GM18873 (cell line): ENCODE results near the gene UNC45B.
"Not testable (repeated sequence)": the region's sequence is repeated elsewhere in the genome, so short reads cannot be mapped to it uniquely, and the experiment has no call there.

Source experiments
- ATAC-seq: cut with Tn5 transposase; IDR thresholded peaks from one replicate; pipeline ENCODE4 v1.9.1; 2021; ENCODE audit warnings: mild to moderate bottlenecking, moderate library complexity, moderate number of reproducible peaks; ENCODE audit not compliant: unreplicated experiment, low FRiP score

UNC45B gene

DNA sequence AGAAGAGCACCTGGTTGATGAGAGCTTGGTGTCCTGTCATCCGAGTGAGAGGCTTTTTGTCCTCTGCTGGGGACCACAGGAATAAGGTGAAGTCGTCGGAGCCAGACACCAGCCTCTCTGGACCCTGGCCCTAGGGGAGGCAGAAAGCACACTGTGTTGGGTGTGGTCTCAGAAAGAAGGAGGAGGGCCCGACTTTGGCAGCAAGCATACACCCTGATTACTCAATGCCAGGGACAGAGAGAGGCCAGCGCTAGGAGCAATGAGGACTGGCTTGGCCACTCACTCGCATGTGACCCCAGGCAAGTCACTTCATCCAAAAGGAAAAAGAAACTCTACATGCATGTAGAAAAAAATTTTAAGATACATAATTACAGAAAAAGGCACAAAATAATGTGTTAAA, 12.3 kb upstream of the UNC45B start:
- no peak for ATAC-seq

DNA sequence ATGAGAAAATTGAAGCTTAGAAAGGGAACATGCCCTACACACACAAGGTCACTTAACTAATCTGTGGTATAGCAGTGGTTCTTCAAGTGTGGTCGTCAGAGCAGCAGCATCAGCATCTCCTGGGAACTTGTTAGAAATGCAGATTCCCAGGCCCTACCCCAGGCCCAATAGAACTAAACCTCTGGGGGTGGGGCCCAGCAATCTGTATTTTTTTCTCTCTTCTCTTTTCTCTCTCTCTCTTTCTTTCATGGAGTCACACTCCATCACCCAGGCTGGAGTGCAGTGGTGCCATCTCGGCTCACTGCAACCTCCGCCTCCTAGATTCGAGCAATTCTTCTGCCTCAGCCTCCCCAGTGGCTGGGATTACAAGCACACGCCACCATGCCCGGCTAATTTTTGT, 9.4 kb upstream of the UNC45B start:
- no peak for ATAC-seq

DNA sequence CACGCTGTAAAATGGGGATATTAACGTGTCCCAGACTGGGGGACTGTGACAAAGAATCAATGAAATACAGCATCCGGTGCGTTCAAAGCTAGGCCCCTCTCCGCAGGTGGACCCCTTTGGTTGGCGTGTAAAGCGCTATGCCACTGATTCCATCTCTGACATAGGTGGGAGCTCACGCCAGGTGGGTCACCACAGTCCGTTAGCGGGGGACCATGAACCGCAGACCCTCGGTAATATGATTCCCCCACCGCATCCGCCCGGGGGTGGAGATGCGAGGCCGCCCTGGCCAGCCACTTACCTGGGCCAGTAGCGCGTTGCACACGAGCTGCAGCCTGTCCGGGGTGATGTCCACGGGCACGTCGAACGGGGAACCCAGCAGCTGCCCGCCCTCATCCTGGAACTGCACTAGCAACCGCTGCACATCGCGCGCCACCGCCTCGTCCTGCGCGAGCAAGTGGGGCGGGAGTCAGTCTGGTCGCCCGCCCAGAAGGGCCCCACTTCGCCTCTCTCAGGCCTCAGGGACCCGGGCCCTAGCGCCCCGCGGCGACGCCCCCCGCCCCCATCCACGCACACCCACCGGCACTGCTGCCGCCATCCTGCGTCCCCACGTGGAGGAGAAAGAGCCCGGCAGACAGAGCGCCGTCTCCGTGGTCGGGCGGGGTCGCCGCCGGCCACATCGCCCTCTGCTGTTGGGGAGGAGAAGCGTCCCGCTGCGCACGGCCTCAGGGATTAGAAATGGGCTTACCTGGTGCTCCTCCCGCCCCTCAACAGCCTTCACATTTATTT, 5.7 kb upstream of the UNC45B start, which contains the start of gene NLE1:
Gene NLE1 (minus strand): TSS at position 623 of the 786 bp plus-strand sequence. CDS start 28 bp downstream, at position 595.
- no peak for ATAC-seq

DNA sequence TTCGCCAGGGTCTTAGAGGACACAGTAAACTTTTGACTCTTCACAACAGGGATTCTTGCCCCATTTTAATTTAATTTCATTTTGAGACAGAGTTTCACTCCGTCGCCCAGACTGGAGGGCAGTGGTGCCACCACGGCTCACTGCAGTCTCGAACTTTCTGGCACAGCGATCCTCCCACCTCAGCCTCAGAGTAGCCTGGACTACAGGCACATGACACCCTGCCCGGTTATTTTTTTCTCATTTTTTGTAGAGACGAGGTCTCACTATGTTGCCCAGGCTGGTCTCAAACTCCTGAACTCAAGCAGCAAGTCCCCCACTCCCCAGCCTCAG, 5.2 kb upstream of the UNC45B start:
- ATAC-seq, result no peak

DNA sequence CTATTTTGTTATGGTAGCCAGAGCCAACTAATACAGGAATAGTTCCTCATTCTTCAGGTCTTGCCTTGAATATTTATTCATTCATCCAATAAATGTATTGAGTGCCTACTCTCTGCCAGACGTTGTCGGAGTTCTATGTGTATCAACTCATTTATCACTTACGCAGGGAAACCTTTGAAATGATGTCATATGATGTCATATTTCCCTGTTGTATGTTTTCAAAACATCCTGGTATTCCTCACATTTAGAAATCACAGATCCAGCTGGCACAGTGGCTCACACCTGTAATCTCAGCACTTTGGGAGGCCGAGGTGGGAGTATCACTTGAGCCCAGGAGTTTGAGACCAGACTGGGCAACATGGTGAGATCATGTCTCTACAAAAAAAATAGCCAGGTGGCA, 2.8 kb upstream of the UNC45B start:
- no peak for ATAC-seq

DNA sequence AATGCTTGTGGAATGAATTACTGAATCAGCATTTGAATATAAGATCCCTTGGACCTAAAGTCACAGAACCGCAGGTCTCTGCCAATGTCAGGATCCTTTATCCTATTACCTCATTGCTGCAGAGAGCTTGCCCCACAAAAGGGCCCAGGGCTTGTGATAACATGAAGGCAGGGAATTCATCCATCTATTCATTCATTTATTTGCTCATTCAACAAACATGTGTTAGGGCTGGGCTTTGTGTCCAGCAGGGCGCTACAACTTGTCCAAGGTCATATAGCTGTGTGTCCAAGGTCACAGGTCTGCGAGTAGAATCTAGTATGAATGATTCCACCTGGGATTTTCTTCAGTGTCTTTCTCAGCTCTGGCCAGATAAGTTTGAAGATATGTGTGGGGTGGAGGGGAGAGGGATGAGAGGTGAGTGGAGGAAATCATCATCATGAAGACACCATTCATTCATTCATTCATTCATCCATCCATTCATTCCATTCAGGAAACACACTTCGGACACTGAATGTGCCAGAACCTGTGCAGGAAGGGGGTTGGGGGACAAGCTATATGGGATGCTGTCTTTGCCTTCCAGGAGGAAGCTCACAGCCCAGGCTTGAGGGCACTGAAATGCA, 1.3 kb upstream of the UNC45B start:
- ATAC-seq, result no peak

DNA sequence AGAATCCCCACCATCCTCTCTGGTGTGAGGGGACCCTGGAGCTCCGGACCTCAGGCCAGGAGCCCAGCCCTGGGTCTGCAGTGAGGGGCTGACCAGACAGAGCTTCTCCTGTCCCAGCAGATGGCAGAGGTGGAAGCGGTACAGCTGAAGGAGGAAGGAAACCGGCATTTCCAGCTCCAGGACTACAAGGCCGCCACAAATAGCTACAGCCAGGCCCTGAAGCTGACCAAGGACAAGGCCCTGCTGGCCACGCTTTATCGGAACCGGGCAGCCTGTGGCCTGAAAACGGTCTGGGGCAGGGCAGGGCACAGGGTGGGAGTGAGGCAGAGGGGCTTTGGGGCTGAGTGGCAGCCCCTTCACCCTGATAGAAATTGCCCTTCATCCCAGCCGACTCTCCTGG, 527 bp downstream of the UNC45B start:
- ATAC-seq, result no peak

DNA sequence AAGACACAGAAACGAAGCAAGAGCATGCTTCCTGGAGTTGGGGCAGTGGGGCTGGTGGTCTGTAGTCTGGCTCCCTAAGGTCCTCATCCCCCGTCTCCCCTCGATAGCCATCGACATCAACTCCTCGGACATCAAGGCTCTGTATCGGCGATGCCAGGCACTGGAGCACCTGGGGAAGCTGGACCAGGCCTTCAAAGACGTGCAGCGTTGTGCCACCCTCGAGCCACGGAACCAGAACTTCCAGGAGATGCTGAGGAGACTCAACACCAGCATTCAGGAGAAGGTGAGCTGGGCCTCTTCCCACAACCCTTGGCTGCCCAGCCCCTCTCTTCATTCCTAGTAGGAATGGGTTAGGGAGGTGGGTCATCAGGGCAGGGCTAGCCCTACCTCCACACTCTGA, 2.3 kb downstream of the UNC45B start:
- ATAC-seq, result no peak

DNA sequence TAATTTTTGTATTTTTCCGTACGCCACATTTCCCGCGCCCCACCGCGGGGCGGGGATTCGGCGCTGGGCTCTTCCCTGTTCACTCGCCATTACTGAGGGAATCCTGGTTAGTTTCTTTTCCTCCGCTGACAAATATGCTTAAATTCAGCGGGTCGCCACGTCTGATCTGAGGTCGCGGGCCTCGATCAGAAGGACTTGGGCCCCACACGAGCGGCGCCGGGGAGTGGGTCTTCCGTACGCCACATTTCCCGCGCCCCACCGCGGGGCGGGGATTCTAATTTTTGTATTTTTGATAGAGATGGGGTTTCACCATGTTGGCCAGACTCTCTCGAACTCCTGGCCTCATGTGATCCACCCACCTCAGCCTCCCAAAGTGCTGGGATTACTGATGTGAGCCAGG, 3.5 kb downstream of the UNC45B start:
- ATAC-seq, result not testable (repeated sequence)

DNA sequence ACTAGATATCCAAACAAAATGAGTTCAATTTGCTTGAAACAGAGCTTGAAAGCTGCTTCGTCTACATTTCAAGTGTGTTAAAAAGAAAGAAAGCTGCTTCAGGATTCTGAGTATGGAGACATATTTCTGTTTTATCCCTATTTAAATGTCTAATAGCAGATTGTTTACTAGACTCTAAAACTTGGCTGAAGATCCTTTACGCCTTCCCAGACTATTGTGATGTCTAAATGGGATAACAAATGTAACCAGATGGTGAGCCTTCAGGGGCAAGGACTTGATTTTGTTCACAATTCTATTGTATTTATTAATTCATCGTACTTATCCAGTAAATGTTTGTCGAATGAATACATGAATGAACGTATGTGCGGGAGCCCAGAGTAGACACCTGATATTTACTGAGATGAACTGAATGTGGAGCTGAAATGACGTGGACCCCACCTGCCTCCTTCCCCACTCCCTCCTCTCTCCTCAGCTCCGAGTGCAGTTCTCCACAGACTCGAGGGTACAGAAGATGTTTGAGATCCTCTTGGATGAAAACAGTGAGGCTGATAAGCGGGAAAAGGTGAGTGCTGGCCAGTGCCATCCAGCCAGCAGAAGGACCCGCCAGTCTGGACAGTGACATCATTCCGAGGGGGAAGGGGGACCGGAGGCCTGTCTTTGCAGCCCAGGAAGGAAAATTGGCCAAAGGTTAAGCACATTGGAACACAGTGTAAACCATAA, 5.0 kb downstream of the UNC45B start:
- ATAC-seq, result no peak

DNA sequence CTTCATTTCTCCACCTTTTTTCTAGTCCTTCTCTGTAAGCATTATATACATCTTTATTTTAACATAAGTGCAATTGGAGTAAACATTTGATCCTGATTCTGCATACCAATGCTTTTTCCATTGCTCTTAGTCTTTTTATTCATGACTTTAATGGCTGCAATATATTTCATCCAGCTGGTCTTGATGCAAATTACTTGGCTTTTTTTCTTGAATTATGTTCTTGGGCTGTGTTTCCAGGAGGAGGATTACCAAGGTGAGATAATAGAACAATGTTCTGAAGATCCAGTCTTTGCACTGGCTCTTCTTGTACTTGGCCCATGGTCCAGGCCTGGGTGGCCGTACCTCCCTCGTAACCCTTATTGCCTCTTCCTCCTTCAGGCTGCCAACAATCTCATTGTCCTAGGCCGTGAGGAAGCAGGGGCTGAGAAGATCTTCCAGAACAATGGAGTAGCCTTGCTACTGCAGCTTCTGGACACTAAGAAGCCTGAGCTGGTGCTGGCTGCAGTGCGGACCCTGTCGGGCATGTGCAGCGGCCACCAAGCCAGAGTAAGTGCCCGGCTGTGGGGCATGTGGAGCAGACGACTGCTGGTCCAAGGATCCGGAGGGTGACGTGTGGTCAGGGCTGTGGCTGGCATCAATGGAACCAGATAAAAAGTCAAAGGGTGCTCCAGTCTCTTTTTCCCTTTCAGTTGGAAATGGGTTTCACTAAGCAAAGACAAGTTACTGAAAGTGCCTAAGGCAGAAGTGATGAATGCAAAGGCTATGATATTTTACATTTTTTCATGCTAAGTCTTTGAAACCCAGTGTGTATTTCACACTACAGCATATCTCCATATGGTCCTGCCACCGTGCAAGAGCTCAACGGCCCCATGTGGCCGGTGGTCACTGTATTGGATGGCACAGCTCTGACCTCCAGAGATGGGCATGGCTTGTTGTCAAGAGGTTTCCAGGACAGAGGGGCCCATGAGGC, 6.9 kb downstream of the UNC45B start:
- no peak for ATAC-seq

DNA sequence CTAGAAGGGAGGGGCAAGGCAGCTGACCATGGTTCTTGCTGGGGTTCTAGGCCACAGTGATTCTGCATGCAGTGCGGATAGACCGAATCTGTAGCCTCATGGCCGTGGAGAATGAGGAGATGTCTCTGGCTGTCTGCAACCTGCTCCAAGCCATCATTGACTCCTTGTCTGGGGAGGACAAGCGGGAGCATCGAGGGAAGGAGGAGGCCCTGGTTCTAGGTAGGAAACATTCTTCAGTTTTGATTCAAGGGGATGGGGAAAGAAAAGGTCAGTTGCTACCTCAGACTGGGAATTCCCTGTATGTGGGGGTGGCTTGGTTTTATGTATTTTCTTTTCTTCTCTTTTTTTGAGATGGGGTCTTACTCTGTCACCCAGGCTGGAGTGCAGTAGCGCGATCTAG, 7.6 kb downstream of the UNC45B start:
- ATAC-seq, result no peak

DNA sequence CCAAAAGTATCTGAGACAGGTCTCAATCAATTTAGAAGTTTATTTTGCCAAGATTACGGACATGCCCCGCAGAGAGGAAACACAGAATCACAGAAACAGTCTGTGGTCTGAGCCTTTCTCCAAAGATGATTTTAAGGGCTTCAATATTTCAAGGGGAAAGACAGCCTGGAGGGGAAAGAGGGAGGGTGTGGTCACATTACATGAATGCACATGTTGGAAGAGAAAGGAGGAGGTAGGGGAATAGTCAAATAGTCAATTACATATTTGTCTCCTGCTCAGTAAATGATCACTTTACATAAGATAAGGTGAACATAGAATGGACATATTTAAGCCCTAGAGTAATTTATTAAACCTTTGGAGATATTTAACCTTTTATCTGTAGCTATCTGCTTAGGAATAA, 12.3 kb downstream of the UNC45B start:
- no peak for ATAC-seq

DNA sequence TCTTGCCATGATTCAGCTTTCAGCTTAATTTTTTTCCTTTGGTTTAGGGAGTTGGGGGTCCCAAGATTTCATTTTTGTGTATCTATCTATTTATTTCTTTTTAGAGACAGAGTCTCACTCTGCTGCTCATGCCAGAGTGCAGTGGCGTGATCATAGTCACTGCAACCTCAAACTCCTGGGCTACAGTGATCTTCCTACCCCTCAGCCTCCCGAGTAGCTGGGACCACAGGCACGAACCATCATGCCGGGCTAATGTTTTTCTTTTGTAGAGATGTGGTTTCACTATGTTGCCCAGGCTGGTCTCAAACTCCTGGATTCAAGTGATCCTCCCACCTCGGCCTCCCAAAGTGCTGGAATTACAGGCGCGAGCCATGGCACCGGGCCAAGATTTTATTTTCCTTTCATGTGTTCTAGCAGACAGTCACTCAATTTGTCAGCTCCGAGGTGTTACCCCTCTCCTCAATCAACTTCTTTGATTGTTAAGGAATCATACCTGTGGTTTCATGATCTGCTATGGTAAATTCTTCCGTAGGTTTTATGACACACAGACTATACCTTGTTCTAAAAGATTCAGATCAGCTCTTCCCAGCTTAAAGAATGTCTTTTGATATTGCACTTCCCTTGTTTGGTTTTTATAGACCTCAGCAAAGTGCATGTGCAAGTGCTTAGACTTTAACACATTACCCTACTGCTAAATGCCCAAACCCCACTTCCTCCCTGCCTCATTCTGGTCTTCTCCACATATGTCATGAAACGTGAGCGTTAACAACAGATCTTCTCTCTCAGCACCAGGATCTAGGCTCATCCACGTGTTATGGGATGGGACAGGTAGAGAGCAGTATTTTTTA, 13.0 kb downstream of the UNC45B start:
- no peak for ATAC-seq

DNA sequence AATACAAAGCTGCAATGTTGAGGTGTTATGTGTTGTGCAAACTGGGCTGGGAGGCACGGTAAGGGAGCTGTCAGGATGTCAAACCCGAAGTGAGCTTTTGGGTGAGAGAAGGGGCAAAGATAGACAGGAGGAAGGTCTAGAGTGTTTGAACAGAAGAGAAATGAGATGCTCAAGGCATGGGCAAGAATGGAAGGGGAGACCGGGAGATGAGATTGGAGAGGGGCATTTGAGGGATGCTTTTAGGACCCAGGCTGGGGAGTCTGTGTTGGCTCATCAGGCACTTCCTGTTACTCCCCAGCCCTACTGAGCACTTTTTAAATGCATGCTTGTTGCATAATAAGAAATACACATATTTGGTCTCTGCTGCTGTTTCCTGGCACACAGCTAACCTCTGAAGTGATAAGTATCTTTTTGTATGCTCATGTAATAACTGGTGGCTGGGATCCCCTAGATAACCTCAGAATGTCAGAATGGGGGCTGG, 13.7 kb downstream of the UNC45B start:
- no peak for ATAC-seq

DNA sequence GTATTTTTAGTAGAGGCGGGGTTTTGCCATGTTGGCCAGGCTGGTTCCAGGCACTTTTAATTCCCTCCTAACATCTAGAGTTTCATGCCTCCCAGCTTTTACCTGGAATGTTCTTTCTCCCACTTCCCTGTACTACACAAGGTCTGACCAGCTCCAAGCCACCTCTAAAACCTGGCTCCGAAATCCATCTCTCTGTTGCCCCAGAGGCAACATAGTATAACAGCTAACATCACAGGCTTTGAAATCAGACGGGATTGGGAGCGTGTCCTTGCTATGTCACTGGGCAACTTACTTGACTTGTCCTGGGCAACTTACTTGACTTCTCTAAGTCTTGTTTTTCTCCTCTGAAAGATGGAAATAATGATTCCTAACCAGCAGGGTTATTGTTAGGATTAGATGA, 15.1 kb downstream of the UNC45B start:
- no peak for ATAC-seq

DNA sequence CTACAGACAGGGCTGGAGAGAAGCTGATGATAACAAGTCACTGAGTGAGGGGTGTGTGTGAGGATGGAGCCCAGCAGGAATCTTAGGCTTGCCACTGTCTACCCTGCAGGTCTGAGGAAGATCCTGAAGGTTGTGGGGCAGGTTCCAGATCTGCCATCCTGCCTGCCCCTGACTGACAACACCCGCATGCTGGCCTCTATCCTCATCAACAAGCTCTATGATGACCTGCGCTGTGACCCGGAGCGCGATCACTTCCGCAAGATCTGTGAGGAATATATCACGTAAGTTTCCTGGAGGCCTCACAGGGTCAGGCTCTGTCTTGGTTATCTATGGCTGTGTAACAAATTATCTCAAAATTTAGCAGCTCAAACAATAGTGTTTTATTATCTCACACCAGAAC, 16.3 kb downstream of the UNC45B start:
- ATAC-seq, result no peak

DNA sequence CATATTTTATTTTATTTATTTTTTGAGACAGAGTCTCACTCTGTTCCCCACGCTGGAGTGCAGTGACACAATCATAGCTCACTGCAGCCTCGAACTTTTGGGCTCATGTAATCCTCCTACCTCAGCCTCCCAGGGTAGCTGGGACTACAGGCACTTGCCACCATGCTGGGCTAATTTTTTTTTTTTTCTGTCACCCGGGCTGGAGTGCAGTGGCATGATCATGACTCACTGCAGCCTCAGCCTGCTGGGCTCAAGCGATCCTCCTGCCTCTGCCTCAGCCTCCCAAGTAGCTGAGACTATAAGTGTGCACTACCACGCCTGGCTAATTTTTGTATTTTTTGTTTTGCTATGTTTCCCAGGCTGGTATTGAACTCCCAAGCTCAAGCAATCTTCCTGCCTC, 17.1 kb downstream of the UNC45B start:
- ATAC-seq, result no peak

DNA sequence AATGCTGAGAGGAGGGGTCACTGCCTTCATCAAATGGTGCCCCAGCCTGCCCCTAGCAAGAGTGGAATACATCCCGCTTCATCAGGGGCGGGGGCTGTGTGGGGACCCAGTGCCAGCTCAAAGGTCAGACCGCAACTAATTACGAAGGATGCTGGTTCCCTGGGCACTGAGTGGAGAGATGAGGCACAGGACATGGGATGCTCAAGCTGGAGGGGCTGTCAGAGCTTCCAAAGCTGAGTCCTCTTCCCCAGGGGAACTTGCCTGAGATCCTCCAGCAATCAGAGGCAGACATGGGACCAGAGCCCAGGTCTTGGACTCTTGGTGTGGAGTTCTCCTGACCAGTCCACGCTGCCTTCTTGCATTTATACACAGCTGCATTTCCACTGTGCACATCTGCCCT, 18.9 kb downstream of the UNC45B start:
- no peak for ATAC-seq

DNA sequence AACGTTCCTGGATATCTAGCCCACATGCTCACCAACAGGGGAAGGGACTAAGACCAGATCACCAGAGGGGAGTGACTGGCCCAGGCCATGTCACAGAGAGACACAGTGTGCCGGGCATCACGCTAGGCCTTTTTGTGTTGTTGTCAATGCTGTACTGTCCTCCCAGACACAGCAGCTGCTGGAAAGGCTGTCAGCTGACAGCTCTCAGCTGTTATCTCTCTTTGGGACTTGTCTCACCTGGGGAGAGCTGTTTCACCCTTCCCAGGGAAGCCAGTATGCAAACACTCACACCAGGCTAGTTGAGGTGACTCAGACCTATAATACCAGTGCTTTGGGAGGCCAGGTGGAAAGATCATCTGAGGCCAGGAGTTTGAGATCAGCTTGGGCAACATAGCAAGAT, 19.4 kb downstream of the UNC45B start:
- ATAC-seq, result no peak
